ENCODE results near the gene MAN1A1. TPM values are rescaled to one million over a fixed set of nuclear protein-coding genes. Genes with fewer than 3 reads are reported as not detected.

Gene MAN1A1
- total RNA-seq, result 100 to 1,000 TPM in 1 of 2 donors, 10 to 100 TPM in 1; 98.6 to 115 TPM

GRCh38 chr6:119349361-119350201, at the start of gene MAN1A1:
Gene MAN1A1, minus strand, starts transcription at chr6:119349761. Its CDS starts 696 bp downstream, at chr6:119349065.
- peak; percentile 84 for ATAC-seq (ENCODE audit: insufficient number of reproducible peaks, low FRiP score, low read depth)
- H3K4me1 ChIP-seq (ENCODE audit: control insufficient read depth in 1 of 2, low read depth in 2 of 2), result peaks cover 22 to 49% of the 10 kb centered on the region in 2 donors
- TF ChIP-seq CTCF (IDR thresholded peaks at IDR 0.05), result no peak

GRCh38 chr6:119395192-119395591, 45.6 kb upstream of the MAN1A1 start:
- no peaks in the 10 kb centered on the region for H3K27me3 ChIP-seq (replicated peaks; ENCODE audit: insufficient read depth)
- no peak overlapping the region for H3K4me3 ChIP-seq
- TF ChIP-seq CTCF (IDR thresholded peaks at IDR 0.05), result no peak
- H3K9me3 ChIP-seq, result peaks cover 39% of the 10 kb centered on the region
- H3K4me1 ChIP-seq (ENCODE audit: control insufficient read depth in 1 of 2, low read depth in 2 of 2), result no peaks in the 10 kb centered on the region
- H3K27ac ChIP-seq, result no peak overlapping the region
- DNase-seq (ENCODE audit: low spot score) (no peak), ATAC-seq (ENCODE audit: insufficient number of reproducible peaks, low FRiP score, low read depth) (no peak)
- no peaks in the 10 kb centered on the region for H3K36me3 ChIP-seq

More at GRCh38 chr6:119349361-119350201, at the start of gene MAN1A1:
- no peaks in the 10 kb centered on the region for H3K9me3 ChIP-seq
- no peaks in the 10 kb centered on the region for H3K36me3 ChIP-seq
- no peaks in the 10 kb centered on the region for H3K27me3 ChIP-seq (replicated peaks; ENCODE audit: insufficient read depth)
- peak within 1 kb of the TSS; percentile 98 for H3K4me3 ChIP-seq
- H3K27ac ChIP-seq, result peak within 1 kb of the TSS; percentile 94 to 98
- DNase-seq (ENCODE audit: low spot score), result peak; percentile 27

- H3K4me3 ChIP-seq, result no peak overlapping the region
- peaks cover 8% of the 10 kb centered on the region for H3K9me3 ChIP-seq
- DNase-seq (ENCODE audit: low spot score), result no peak
- ATAC-seq (ENCODE audit: insufficient number of reproducible peaks, low FRiP score, low read depth), result no peak
- no peaks in the 10 kb centered on the region for H3K4me1 ChIP-seq (ENCODE audit: control insufficient read depth in 1 of 2, low read depth in 2 of 2)
- no peaks in the 10 kb centered on the region for H3K36me3 ChIP-seq
- no peak for TF ChIP-seq CTCF (IDR thresholded peaks at IDR 0.05)
- H3K27me3 ChIP-seq (replicated peaks; ENCODE audit: insufficient read depth), result no peaks in the 10 kb centered on the region
- H3K27ac ChIP-seq, result no peak overlapping the region
Observed at GRCh38 chr6:119390247-119390793, 40.8 kb upstream of the MAN1A1 start.

- Histone ChIP-seq H3K36me3 (no peaks in the 10 kb centered on the region), H3K27ac (no peak overlapping the region), H3K9me3 (peaks cover 11% of the 10 kb centered on the region), H3K4me1 (ENCODE audit: control insufficient read depth in 1 of 2, low read depth in 2 of 2) (no peaks in the 10 kb centered on the region), H3K4me3 (no peak overlapping the region), H3K27me3 (replicated peaks; ENCODE audit: insufficient read depth) (no peaks in the 10 kb centered on the region)
- ATAC-seq (ENCODE audit: insufficient number of reproducible peaks, low FRiP score, low read depth), result no peak
- TF ChIP-seq CTCF (IDR thresholded peaks at IDR 0.05), result no peak
- DNase-seq (ENCODE audit: low spot score), result no peak
Observed at GRCh38 chr6:119385994-119386393, 36.4 kb upstream of the MAN1A1 start.

GRCh38 chr6:119384444-119384843, 34.9 kb upstream of the MAN1A1 start:
- Histone ChIP-seq H3K4me3 (no peak overlapping the region), H3K27ac (no peak overlapping the region), H3K27me3 (replicated peaks; ENCODE audit: insufficient read depth) (no peaks in the 10 kb centered on the region), H3K36me3 (no peaks in the 10 kb centered on the region), H3K4me1 (ENCODE audit: control insufficient read depth in 1 of 2, low read depth in 2 of 2) (no peaks in the 10 kb centered on the region), H3K9me3 (peaks cover 11% of the 10 kb centered on the region)
- ATAC-seq (ENCODE audit: insufficient number of reproducible peaks, low FRiP score, low read depth), result no peak
- no peak for DNase-seq (ENCODE audit: low spot score)
- TF ChIP-seq CTCF (IDR thresholded peaks at IDR 0.05), result no peak
